BE2C (cell line): ENCODE data around the gene TSPYL1.
"Not testable (repeated sequence)": the region's sequence is repeated elsewhere in the genome, so short reads cannot be mapped to it uniquely, and the experiment has no call there.

Experiments used
- DNase-seq: peaks from one replicate; pipeline ENCODE4 v3.0.0-alpha.2; 2020
- H3K27me3 ChIP-seq: fragments of 250-450 bp; sonication (Bioruptor Pico); 2 replicates; pipeline ENCODE4 v1.5.1; 2020; ENCODE audit warnings: mild to moderate bottlenecking
- H3K36me3 ChIP-seq: fragments of 250-450 bp; sonication (Bioruptor Pico); 2 replicates; pipeline ENCODE4 v1.5.1; 2020; ENCODE audit warnings: mild to moderate bottlenecking
- H3K4me1 ChIP-seq: fragments of 250-450 bp; sonication (Bioruptor Pico); 2 replicates; pipeline ENCODE4 v1.5.1; 2020
- H3K4me3 ChIP-seq: 2 replicates; pipeline ENCODE4 v1.5.1; 2011; ENCODE audit warnings: low read depth, low read length
- H3K9me3 ChIP-seq: fragments of 250-450 bp; sonication (Bioruptor Pico); 2 replicates; pipeline ENCODE4 v1.5.1; 2020
- TF ChIP-seq, protein P1 (sequence below): IDR thresholded peaks from 2 replicates; pipeline ENCODE4 v1.5.1; 2012; ENCODE audit warnings: mild to moderate bottlenecking, low read depth, low read length

Gene TSPYL1

DNA sequence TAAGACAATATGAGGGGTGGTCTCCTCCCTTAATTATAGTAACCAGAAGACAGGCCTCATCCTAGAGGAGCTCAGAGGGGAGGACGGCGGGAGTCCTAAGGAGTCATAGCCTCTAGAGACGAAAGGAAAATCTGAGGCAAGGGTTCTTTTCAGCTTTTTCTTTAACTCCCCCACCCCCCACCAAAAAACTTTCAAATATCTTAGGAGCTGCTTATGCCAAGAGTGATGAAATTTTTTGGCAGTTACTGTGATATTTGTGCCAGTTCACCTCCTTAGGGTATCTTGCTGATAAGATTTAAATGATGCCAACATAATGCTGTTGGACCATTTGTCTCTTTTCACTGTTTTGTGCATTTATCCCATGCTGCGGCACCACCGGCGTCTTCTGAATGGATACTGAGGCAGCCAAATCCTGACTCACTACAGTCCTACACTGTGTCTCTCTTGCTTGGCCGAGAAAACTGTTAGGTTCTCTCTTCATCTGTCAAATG, 46.5 kb upstream of the TSPYL1 start:
- TF ChIP-seq, protein P1, sequence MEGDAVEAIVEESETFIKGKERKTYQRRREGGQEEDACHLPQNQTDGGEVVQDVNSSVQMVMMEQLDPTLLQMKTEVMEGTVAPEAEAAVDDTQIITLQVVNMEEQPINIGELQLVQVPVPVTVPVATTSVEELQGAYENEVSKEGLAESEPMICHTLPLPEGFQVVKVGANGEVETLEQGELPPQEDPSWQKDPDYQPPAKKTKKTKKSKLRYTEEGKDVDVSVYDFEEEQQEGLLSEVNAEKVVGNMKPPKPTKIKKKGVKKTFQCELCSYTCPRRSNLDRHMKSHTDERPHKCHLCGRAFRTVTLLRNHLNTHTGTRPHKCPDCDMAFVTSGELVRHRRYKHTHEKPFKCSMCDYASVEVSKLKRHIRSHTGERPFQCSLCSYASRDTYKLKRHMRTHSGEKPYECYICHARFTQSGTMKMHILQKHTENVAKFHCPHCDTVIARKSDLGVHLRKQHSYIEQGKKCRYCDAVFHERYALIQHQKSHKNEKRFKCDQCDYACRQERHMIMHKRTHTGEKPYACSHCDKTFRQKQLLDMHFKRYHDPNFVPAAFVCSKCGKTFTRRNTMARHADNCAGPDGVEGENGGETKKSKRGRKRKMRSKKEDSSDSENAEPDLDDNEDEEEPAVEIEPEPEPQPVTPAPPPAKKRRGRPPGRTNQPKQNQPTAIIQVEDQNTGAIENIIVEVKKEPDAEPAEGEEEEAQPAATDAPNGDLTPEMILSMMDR: no peak

DNA sequence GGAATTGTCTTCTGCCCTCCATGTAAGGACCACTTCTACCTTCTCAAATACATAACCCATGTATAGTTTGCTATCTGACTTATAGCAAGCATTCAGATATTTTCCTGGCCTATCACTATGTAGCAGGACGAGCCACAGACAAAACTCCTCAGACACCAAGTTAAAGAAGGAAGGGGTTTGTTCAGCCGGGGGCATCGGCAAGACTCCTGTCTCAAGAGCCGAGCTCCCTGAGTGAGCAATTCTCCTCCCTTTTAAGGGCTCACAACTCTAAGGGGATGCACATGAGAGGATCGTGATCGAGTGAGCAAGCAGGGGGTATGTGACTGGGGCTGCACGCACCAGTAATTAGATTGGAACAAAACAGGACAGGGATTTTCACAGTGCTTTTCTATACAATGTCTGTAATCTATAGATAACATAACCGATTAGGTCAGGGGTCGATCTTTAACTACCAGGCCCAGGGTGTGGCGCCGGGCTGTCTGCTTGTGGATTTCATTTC, 46.0 kb upstream of the TSPYL1 start:
- H3K4me3 ChIP-seq: not testable (repeated sequence)

More for the DNA sequence above, 46.5 kb upstream of the TSPYL1 start:
- H3K4me1 ChIP-seq: peaks cover 8% of the 10 kb centered on the region; the same call in 1 of the 2 replicates
- H3K4me3 ChIP-seq: no peak overlapping the region
- H3K36me3 ChIP-seq: no peaks in the 10 kb centered on the region
- DNase-seq: no peak
- no peaks in the 10 kb centered on the region for H3K9me3 ChIP-seq
- H3K27me3 ChIP-seq: no peaks in the 10 kb centered on the region

GRCh38 chr6:116323863-116324262, 44.1 kb upstream of the TSPYL1 start:
- TF ChIP-seq, protein P1: no peak
- Histone ChIP-seq H3K4me3 (no peak overlapping the region), H3K9me3 (no peaks in the 10 kb centered on the region), H3K4me1 (peaks cover 8% of the 10 kb centered on the region; the same call in 1 of the 2 replicates), H3K36me3 (no peaks in the 10 kb centered on the region), H3K27me3 (no peaks in the 10 kb centered on the region)
- DNase-seq: no peak

More for the DNA sequence above, 46.0 kb upstream of the TSPYL1 start:
- not testable (repeated sequence) for H3K4me1 ChIP-seq, H3K27me3 ChIP-seq, H3K9me3 ChIP-seq, H3K36me3 ChIP-seq
- peak; percentile 14 for DNase-seq

- not testable (repeated sequence) for H3K9me3 ChIP-seq, H3K27me3 ChIP-seq, H3K4me1 ChIP-seq, DNase-seq, H3K36me3 ChIP-seq, H3K4me3 ChIP-seq
Measured at GRCh38 chr6:116321933-116322332, 42.2 kb upstream of the TSPYL1 start.

DNA sequence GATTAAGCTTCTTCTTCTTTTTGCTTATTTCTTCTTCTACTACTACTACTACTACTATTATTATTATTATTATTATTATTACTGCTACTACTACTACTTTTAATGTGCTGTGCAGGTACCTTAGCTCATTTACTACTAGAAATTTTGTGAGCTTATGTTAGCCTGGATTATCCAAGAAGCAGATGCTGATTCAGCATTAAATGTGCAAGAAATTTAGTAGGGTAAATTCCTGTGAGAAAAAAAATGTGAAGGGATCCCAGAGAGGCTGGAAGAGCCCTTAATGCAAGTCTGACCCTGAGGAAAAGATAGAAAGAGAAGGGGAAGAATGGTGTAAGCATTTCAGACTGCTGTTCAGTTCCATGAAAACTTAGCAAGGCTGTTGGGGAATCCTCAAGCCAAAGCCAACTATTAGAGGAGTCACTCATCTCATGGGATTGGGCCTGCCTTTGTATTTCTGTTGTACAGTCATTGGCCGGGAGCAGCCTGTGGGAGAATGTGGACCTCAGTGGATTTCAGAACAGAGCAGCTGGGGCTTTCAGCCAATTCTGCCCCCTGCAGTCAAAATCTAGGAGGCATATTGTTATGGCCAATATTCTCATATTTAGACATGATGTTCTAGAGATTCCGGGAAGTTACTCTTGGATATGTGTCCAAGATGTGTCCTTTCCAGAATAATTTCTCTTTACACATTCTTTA, 37.2 kb upstream of the TSPYL1 start:
- H3K36me3 ChIP-seq: no peaks in the 10 kb centered on the region
- no peaks in the 10 kb centered on the region for H3K27me3 ChIP-seq
- TF ChIP-seq, protein P1: peak; percentile 26
- H3K4me1 ChIP-seq: no peaks in the 10 kb centered on the region
- no peak for DNase-seq
- H3K9me3 ChIP-seq: no peaks in the 10 kb centered on the region
- no peak overlapping the region for H3K4me3 ChIP-seq

DNA sequence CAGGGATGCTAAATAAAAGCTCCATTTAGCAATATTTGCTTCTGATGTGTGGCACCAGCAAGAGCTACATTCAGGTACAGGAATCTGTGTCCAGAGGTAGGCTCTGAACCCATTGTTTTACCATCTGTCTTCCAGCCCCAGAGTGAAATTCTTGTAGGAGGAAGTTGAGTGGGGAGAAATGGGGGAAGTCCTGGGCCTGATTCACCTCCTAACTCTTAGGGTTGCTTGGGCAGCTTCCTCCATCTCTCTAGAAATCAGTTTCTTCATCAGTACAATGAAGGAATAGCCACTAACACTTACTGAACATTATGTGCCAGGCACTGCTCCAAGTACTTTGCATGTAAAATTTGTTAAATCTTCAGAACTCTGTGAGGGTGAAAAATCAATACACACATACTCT, 35.1 kb upstream of the TSPYL1 start:
- Histone ChIP-seq H3K9me3 (no peaks in the 10 kb centered on the region), H3K36me3 (no peaks in the 10 kb centered on the region), H3K4me1 (no peaks in the 10 kb centered on the region), H3K4me3 (no peak overlapping the region), H3K27me3 (no peaks in the 10 kb centered on the region)
- DNase-seq: no peak
- TF ChIP-seq, protein P1: no peak

GRCh38 chr6:116314218-116314617, 34.5 kb upstream of the TSPYL1 start:
- TF ChIP-seq, protein P1: no peak
- no peaks in the 10 kb centered on the region for H3K4me1 ChIP-seq
- no peaks in the 10 kb centered on the region for H3K36me3 ChIP-seq
- no peak for DNase-seq
- H3K4me3 ChIP-seq: no peak overlapping the region
- no peaks in the 10 kb centered on the region for H3K27me3 ChIP-seq
- no peaks in the 10 kb centered on the region for H3K9me3 ChIP-seq
